ENCODE results near the gene IGFBP5.

- TF ChIP-seq CTCF (IDR thresholded peaks at IDR 0.05) (no peak), POLR2A (IDR thresholded peaks at IDR 0.05) (no peak), EP300 (IDR thresholded peaks at IDR 0.05) (no peak)
Measured at GRCh38 chr2:216731465-216731864, 36.1 kb upstream of the IGFBP5 start.

All from tibial nerve (tissue), 4 donors.